NK-92 treated with Interleukin-12 subunit alpha and Interleukin-12 subunit beta, amount 100 ng/mL, for 24 hours (cell line): Measurements from ENCODE around the gene MECR.
"Not testable (repeated sequence)": the region's sequence is repeated elsewhere in the genome, so short reads cannot be mapped to it uniquely, and the experiment has no call there.

Source experiments
- DNase-seq: peaks from one replicate; lab custom pipeline; 2025; lab: John Stamatoyannopoulos, UW

Gene MECR

GRCh38 chr1:29235955-29236711, 5.4 kb upstream of the MECR start, which contains the start of gene PTPRU:
Gene PTPRU (plus strand): TSS chr1:29236522. CDS start chr1:29236645, 123 bp downstream.
- DNase-seq = peak; percentile 39

- DNase-seq = not testable (repeated sequence)
Observed at GRCh38 chr1:29234881-29235280, 4.1 kb upstream of the MECR start.

DNA sequence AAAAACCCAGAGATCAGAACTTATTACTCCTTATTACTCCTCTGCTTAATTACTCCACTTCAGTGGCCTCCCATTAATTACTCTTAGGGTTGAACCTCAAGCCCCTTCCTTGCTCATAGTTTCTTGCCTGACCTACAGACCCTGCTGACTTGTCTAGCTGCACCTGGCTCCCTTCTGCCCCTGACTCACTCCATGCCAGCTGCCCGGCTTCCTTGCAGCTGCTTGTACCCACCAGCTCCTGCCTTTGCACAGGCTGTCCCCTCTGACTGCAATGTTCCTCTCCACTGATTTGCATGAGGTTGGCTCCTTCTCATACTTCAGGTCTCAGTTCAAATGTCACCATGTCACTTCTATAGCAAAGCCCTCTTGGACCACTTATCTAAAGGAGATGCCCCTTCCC, 3.7 kb upstream of the MECR start:
- no peak for DNase-seq

DNA sequence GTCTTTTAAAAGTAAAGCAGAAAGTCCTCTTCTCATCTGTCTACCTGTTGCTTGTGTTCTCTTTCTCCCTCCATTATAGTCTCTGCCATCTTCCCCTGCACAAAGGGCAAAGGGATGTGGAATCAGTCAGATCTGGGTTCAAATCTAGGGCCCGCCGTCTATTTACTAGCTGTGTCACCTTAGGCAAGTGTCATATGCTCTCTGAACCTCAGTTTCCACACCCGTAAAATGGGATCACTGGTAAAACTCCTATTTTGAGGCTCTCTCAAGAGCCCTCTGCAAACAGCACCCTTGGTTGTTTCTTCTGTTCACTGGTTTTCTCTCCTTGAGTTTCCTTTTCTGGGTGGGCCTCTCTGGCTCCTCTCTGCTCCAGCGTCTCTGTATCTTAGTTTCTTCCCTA, 3.0 kb upstream of the MECR start:
- DNase-seq = no peak

DNA sequence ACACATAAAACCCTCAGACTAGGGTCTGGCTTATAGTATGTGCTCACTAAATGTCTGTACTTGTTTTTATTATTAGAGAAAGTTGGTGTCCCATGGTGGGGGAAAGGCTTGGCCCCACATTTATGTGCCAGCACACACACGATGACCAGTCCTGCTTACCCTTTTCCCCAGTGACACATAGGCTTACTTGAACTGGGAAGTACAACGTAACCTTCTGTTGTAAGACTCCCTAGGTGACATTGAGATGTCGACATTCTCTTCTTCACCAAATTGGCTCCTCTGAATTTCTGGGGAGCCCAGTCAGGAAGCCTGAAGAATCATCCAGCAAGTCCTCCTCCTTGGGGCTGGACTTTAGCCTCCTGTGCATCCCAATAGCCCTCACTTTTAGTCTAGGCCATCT, 1.7 kb upstream of the MECR start:
- DNase-seq = no peak

DNA sequence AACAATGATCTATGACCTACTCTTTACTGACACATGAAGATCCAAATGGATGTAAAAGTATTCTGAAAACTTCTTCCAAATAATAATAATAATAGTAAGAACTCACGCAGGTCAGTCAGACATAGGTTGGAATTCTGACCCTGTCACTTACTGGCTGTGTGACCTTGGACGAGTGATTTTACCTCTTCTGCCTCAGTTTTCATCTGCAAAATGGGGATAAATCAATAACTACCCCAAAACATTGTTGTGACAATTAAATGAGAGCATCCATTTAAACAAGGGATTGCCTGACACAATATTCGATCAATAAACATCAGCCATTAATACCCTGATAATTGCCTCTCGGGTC, 556 bp downstream of the MECR start:
- DNase-seq = no peak

DNA sequence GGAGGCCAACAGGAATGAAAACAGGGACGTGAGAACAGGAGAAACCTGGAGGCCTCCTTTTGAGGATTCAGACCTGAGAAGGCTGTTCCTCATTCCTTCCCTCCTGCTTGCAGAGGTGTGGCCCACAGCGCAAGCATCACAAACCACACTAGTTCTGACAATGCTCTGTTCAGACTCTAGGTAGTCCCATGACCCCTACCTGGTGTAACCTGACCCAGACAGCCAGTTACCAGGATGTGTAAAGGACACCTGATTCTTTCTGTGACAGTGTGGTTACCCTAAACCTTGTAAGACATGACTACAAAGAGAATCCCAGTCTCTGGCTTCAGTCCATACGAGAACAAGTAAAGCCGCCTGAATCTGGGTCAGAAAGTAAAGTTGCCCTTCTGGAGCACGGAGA, 3.2 kb downstream of the MECR start:
- DNase-seq = no peak

- no peak for DNase-seq
Observed at GRCh38 chr1:29225361-29225760, 5.4 kb downstream of the MECR start.

GRCh38 chr1:29224356-29224837, 6.3 kb downstream of the MECR start:
- DNase-seq = no peak

- no peak for DNase-seq
Observed at GRCh38 chr1:29223521-29223920, 7.2 kb downstream of the MECR start.

- no peak for DNase-seq
Observed at GRCh38 chr1:29222686-29223085, 8.0 kb downstream of the MECR start.

DNA sequence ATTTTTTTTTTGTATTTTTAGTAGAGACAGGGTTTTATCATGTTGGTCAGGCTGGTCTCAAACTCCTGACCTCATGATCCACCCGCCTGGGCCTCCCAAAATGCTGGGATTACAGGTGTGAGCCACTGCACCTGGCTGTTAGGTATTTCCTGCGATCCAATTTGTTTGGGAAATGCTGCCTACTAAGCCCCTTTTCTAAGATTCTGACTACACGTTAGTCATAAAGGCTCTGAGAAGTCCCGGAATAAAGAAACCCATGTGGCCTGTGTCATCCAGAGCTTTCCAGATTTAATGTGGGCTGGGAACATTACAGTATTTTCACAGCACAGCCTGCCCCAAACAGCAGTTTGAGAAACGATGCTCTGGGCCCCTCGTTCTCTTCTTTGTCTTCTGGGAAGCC, 8.5 kb downstream of the MECR start:
- not testable (repeated sequence) for DNase-seq

DNA sequence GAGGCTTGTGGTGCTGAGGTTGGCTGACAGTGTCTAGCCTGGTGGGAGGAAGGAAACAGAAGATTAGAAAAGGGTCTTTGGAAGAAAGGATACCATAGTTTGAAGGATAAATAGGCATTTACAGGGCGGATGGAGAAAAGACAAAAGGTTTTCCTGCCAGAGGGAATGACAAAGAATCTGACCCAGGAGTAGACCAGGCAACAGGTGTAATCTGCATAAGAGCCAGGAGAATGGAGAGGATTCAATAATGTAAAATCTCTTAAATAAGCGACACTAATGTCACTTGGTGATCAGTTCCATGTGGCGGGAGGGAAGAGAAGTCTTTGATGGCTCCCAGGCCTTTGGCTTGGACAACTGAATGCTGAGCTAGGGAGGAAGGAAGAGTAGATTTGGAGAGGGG, 9.4 kb downstream of the MECR start:
- DNase-seq = no peak

DNA sequence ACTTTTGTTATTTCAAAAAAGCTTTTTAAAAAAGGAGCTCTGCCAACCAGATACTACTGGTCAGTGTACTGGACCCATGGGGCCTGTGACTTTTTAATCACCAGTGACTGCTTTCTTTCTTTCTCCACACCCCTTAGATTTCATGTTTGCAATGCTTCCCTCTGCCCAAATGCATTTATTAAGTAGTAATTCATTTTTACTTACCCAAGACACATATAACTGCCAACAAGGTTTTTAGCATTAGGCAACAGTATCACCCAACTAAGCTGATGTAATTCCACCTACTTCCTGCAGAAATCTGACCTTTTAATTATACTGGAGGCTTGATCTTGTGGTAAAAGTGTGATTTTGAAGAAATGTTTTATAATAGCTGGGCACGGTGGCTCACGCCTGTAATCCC, 12.5 kb downstream of the MECR start:
- DNase-seq = no peak

- no peak for DNase-seq
Observed at GRCh38 chr1:29217633-29218032, 13.1 kb downstream of the MECR start.

GRCh38 chr1:29213055-29213454, 17.7 kb downstream of the MECR start:
- DNase-seq = no peak

- DNase-seq = no peak
Observed at GRCh38 chr1:29211086-29212030, 19.4 kb downstream of the MECR start.

- DNase-seq = no peak
Observed at GRCh38 chr1:29210278-29211085, 20.3 kb downstream of the MECR start.

DNA sequence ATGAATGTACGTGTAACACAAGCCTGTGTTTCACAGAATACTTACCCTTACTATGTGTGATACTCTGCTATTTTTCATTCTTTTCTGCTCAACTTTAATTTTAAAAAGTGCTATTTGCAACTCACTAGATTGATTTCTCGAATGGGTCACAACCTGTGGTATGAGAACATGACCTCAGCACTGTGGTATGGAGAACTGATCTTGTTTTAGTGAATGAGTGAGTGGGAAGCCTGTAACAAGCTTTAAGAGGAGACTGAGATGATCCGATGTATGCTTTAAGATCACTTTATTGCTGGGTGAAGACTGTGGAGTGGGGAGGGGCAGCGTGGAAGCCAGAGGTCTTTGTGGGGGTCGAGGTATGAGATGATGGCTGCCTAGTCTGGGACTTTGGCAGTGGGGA, 21.6 kb downstream of the MECR start:
- no peak for DNase-seq

DNA sequence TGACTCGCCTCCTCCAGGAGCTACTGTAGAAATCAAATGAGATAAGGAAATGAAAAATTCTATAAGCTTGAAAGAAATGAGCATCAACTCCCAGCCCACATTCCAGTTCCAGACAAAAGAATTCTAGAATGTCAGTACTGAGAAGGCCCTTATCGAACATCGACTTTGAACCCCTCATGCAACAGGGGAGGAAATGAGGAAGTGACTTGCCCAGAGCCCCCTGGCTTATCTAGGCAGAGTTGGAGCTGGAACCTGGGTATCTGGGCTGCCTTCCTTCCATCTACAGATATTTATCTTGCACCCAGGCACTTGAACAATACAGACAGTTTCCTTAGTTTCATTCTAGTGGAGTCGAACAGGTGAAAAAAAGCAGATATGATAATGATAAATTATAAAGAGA, 22.3 kb downstream of the MECR start:
- no peak for DNase-seq

GRCh38 chr1:29202584-29203340, 28.0 kb downstream of the MECR start:
- peak; percentile 81 for DNase-seq
